ENCODE measurements around the gene PLB1. TPM values are rescaled to one million over a fixed set of nuclear protein-coding genes. Genes with fewer than 3 reads are reported as not detected.

Gene PLB1
- total RNA-seq, 1 donor from 2014 or later, result 2.5 TPM

DNA sequence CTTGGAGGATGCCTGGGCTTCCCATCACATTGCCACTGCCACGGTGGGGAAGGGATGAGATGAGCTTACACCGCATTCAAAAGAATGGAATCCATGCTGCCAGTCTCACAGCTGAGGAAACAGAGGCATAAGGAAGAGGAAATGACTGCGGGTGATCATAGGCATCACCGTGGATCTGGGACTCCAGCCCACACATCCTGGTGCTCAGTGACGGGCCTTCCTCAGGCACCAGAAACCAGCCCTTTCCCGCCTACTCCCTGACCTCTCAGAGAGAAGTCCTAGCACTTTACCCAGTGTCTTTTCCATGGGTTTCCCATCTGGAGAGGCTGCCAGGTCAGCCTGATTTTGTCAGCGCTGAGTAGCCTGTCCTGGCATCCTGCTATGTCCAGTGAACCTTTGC lies 5.3 kb upstream of the PLB1 start:
- no peaks in the 10 kb centered on the region for H3K36me3 ChIP-seq
- TF ChIP-seq POLR2A (IDR thresholded peaks at IDR 0.05) (no peak), POLR2AphosphoS5 (IDR thresholded peaks at IDR 0.05; ENCODE audit: insufficient read depth in 1 of 2, low read depth in 1 of 2) (no peak)
- TF ChIP-seq, protein P1, sequence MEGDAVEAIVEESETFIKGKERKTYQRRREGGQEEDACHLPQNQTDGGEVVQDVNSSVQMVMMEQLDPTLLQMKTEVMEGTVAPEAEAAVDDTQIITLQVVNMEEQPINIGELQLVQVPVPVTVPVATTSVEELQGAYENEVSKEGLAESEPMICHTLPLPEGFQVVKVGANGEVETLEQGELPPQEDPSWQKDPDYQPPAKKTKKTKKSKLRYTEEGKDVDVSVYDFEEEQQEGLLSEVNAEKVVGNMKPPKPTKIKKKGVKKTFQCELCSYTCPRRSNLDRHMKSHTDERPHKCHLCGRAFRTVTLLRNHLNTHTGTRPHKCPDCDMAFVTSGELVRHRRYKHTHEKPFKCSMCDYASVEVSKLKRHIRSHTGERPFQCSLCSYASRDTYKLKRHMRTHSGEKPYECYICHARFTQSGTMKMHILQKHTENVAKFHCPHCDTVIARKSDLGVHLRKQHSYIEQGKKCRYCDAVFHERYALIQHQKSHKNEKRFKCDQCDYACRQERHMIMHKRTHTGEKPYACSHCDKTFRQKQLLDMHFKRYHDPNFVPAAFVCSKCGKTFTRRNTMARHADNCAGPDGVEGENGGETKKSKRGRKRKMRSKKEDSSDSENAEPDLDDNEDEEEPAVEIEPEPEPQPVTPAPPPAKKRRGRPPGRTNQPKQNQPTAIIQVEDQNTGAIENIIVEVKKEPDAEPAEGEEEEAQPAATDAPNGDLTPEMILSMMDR (IDR thresholded peaks at IDR 0.05), result no peak
- H3K9me3 ChIP-seq, result no peaks in the 10 kb centered on the region
- intact Hi-C loops (cut with DNase I), result no loop called here
- no peak for DNase-seq (ENCODE audit: extremely low spot score in 2 of 2)
- H3K4me3 ChIP-seq, result no peak overlapping the region
- H3K27ac ChIP-seq, result no peak overlapping the region
- no peaks in the 10 kb centered on the region for H3K27me3 ChIP-seq
- H3K4me1 ChIP-seq, result no peaks in the 10 kb centered on the region

DNA sequence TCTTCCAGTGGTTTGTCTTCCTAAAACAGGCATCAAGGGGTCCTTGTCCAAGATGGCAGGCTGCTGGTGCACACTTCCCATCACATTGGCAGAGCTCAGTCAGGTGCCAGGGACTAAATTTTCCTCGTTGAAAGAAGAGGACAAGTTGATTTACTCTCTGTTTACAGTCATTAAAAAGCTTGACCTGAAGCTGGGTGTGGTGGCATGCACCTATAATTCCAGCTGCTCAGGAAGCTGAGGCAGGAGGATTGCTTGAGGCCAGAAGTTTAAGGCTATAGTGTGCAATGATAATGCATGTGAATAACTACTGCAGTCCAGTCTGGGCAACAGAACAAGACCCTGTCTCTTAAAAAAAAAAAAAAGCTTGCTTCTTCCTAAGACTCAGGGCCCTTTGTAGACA lies 3.6 kb upstream of the PLB1 start:
- H3K9me3 ChIP-seq, result no peaks in the 10 kb centered on the region
- intact Hi-C loops (cut with DNase I), result no loop called here
- no peak overlapping the region for H3K4me3 ChIP-seq
- TF ChIP-seq POLR2AphosphoS5 (IDR thresholded peaks at IDR 0.05; ENCODE audit: insufficient read depth in 1 of 2, low read depth in 1 of 2), result no peak
- TF ChIP-seq, protein P1 (IDR thresholded peaks at IDR 0.05), result no peak
- no peak for TF ChIP-seq POLR2A (IDR thresholded peaks at IDR 0.05)
- H3K27ac ChIP-seq, result no peak overlapping the region
- no peak for DNase-seq (ENCODE audit: extremely low spot score in 2 of 2)
- no peaks in the 10 kb centered on the region for H3K27me3 ChIP-seq
- no peaks in the 10 kb centered on the region for H3K36me3 ChIP-seq
- no peaks in the 10 kb centered on the region for H3K4me1 ChIP-seq

DNA sequence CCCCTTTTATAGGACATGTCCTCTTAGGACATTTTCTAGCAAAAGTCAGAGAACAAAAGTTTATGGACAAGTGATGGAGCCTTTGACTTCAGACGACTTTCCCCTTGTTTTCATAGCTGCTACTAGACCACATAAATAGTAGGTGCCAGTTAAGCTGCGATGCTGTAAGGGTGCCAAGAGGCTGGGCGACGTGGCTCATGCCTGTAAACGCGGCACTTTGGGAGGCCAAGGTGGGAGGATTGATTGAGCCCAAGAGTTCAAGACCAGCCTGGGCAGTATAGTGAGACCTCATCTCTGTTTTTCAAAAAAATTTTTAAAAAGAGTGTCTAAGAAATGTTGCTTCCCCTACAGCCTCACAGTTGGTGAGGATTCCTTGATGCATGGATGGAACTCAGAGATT lies 2.2 kb upstream of the PLB1 start:
- Histone ChIP-seq H3K27ac (no peak overlapping the region), H3K36me3 (no peaks in the 10 kb centered on the region), H3K9me3 (no peaks in the 10 kb centered on the region), H3K4me3 (no peak overlapping the region), H3K4me1 (no peaks in the 10 kb centered on the region), H3K27me3 (no peaks in the 10 kb centered on the region)
- no peak for TF ChIP-seq POLR2A (IDR thresholded peaks at IDR 0.05)
- TF ChIP-seq, protein P1 (IDR thresholded peaks at IDR 0.05), result no peak
- no peak for TF ChIP-seq POLR2AphosphoS5 (IDR thresholded peaks at IDR 0.05; ENCODE audit: insufficient read depth in 1 of 2, low read depth in 1 of 2)
- intact Hi-C loops (cut with DNase I), result no loop called here
- DNase-seq (ENCODE audit: extremely low spot score in 2 of 2), result no peak

DNA sequence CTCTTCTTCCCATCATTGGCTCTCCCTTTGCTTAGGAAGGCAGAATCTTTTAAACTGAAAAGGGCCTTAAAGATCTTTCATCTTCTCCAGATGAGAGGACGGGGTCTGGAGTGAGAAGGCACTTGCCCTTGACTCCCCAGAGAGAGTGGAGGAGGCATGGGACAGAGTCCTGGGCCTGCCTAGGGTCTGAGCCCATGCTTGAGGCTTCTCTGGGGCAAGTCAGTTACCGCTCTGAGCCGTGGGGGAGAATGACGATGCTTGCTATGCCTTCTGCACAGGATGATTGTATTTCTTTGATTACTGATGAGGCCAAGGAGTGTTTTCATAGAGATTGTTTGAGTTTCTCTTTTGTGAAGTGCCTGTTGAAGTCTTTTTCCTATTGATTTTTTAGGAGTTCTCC lies 921 bp downstream of the PLB1 start:
- DNase-seq (ENCODE audit: extremely low spot score in 2 of 2), result no peak
- H3K27ac ChIP-seq, result no peak overlapping the region
- no peaks in the 10 kb centered on the region for H3K36me3 ChIP-seq
- intact Hi-C loops (cut with DNase I), result no loop called here
- no peaks in the 10 kb centered on the region for H3K4me1 ChIP-seq
- H3K9me3 ChIP-seq, result no peaks in the 10 kb centered on the region
- no peaks in the 10 kb centered on the region for H3K27me3 ChIP-seq
- TF ChIP-seq POLR2AphosphoS5 (IDR thresholded peaks at IDR 0.05; ENCODE audit: insufficient read depth in 1 of 2, low read depth in 1 of 2) (no peak), POLR2A (IDR thresholded peaks at IDR 0.05) (no peak)
- no peak overlapping the region for H3K4me3 ChIP-seq

DNA sequence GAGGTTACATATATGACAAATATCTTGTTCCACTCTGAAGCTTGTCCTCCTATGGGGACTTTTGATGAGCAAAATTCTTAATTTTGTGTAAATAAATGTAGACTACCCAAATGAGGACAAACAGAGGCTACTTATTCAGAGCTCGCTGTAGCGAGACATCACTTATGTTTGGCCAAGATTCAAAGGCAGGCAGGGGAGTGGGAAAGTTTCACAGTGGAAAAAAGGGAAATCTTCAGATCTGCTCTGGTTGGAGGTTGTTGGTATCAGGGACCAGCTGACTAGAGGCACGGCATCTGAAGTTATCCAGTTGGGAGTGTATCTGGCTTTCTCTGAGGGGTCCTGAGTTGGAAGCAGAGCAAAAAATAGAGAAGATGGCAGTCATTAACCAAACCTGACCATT lies 1.3 kb downstream of the PLB1 start:
- Histone ChIP-seq H3K27me3 (no peaks in the 10 kb centered on the region), H3K36me3 (no peaks in the 10 kb centered on the region), H3K9me3 (no peaks in the 10 kb centered on the region), H3K4me3 (no peak overlapping the region), H3K4me1 (no peaks in the 10 kb centered on the region), H3K27ac (no peak overlapping the region)
- no peak for TF ChIP-seq POLR2AphosphoS5 (IDR thresholded peaks at IDR 0.05; ENCODE audit: insufficient read depth in 1 of 2, low read depth in 1 of 2)
- no peak for TF ChIP-seq POLR2A (IDR thresholded peaks at IDR 0.05)
- TF ChIP-seq, protein P1 (IDR thresholded peaks at IDR 0.05), result no peak
- DNase-seq (ENCODE audit: extremely low spot score in 2 of 2), result no peak
- intact Hi-C loops (cut with DNase I), result no loop called here

DNA sequence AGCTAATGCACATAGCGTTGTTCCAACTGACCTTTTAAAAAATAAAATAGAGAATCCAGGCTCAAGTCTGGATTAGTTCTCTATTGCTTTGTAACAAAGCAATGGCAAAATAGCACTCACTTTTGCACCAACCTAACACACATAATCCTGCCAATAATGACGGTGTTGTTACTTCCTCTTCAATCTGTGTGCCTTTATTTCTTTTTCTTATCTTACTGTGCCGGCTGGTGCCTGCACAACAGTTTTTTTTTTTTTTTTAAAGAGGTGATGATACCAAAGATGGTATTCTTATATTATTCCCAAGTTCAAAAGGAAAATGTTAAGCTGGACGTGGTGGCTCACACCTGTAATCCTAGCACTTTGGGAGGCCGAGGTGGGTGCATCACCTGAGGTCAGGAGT lies 3.4 kb downstream of the PLB1 start:
- intact Hi-C loops (cut with DNase I), result no loop called here
- TF ChIP-seq, protein P1 (IDR thresholded peaks at IDR 0.05), result no peak
- no peak for TF ChIP-seq POLR2AphosphoS5 (IDR thresholded peaks at IDR 0.05; ENCODE audit: insufficient read depth in 1 of 2, low read depth in 1 of 2)
- TF ChIP-seq POLR2A (IDR thresholded peaks at IDR 0.05), result no peak

More for the DNA sequence above, 3.4 kb downstream of the PLB1 start:
- H3K4me3 ChIP-seq, result no peak overlapping the region
- H3K27ac ChIP-seq, result no peak overlapping the region
- no peak for DNase-seq (ENCODE audit: extremely low spot score in 2 of 2)
- no peaks in the 10 kb centered on the region for H3K4me1 ChIP-seq
- no peaks in the 10 kb centered on the region for H3K36me3 ChIP-seq
- H3K27me3 ChIP-seq, result no peaks in the 10 kb centered on the region
- H3K9me3 ChIP-seq, result no peaks in the 10 kb centered on the region
